HG03342 (cell line): ENCODE data around the gene CACHD1.
"Not testable (repeated sequence)": the region's sequence is repeated elsewhere in the genome, so short reads cannot be mapped to it uniquely, and the experiment has no call there.

Experiments used
- ATAC-seq: cut with Tn5 transposase; IDR thresholded peaks from one replicate; pipeline ENCODE4 v1.9.1; 2021; ENCODE audit warnings: mild to moderate bottlenecking, moderate library complexity; ENCODE audit not compliant: unreplicated experiment

CACHD1 gene

DNA sequence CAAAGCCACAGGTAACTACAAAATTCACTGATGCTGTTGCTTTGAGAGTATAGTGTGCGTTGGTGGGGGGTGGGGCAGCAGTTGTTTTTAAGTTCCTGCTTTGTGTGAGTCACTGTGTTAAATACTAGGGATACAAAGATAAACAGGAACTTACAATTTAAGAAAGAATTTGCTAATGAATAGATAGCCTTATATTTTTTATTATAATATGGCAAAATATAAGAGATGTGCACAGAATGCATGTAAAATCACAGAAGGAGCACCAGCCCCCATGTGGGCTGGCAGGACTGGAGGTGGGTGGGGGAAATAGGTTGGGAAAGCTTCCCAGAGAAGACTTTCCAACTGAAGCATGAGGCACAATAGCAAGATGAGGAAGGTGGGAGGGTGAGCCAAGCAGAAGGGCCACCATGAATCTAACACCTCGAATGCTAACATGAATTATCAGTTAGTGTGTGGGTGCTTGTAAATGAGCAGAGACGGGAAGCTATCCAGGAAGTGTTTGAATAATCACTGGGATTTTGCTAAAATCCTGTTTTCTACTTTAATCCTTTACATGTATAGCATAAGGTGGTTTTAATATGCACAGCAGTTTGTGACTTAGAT lies 217.9 kb downstream of the CACHD1 start:
- ATAC-seq = no peak

DNA sequence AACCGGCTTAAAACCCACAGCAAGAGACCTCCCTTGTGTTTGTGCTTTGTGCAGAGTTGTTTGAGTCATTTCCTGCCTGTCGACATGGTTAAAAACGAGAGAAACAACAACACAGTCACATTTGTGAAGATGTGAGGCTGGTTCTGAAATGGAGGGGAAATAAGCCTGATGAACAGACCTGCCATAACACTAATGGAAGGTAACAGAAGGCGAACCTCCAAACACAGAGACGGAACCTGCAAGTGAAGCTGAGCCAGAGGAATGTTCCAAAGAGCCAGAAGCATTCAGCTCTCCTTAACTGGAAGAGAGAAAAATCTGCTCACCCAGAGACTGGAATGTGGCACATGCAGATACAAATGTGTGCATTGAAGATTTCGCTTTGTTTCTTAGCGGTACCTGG lies 221.7 kb downstream of the CACHD1 start:
- no peak for ATAC-seq

DNA sequence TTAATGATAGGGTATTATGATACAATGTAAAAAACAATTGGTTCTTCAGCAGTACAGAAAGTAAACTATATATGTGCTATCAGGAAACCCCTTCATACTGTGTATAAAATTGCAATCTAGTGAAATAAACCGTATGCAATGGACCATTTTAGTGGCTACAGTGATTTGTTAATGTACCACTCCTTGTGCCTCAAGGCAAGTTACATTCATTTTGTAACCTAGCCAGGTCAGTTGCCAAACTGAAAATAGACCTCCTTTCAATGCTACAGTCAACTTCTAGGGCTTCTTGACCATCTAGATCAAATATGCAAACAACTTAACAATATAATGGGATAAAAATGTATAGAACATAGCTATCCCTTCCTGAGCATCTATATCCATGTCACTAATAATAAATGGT lies 223.0 kb downstream of the CACHD1 start:
- ATAC-seq = no peak

DNA sequence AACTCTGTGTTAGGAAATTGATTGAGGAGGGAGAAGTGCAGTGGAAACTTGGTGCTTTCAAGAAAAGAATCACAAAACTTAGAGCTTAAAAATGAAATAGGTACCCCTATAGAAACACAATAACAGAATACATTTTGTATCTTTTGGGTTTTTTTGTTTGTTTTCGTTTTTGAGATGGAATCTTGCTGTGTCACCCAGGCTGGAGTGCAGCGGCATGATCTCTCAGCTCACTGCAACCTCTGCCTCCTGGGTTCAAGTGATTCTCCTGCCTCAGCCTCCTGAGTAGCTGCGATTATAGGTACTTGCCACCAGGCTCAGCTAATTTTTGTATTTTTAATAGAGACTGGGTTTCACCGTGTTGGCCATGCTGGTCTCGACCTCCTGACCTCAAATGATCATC lies 223.5 kb downstream of the CACHD1 start:
- ATAC-seq = no peak

DNA sequence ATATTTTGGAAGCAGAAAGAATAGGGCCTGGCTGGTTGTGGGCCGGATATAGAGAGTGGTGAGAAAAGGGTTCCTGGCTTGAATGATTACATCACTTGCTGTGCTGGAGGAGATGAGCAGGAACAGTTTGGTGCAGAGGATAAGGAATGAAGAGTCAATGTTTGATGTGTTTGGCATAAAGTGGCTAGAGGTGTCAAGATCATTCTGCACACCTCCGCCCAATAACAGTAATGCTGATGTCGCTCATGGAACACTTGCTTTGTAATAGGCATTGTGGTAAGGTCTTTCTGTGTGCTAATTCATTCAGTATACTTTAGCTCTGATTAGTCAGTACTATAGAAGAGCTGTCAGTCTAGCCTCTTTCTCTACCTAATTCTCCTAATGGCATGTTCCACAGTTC lies 226.9 kb downstream of the CACHD1 start:
- ATAC-seq = no peak

DNA sequence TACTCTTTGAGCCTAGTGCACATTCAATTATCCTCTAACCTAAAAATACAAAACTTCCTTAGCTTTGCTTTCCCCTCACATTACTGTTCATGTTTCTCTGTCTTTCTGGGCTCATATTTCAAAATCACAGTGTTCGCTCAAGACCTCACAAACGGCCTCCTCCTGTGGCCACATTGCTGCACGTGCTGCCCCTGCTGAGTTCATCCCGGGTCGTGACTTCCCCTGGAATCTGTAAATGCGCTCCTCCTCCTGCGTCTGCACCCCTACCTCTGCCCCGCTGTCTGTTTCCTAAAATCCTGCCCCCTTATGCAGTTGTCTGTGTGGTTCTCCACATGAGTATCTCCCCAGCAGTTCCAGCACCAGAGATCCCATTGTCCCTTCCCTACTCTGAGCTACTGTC lies 229.4 kb downstream of the CACHD1 start:
- no peak for ATAC-seq

DNA sequence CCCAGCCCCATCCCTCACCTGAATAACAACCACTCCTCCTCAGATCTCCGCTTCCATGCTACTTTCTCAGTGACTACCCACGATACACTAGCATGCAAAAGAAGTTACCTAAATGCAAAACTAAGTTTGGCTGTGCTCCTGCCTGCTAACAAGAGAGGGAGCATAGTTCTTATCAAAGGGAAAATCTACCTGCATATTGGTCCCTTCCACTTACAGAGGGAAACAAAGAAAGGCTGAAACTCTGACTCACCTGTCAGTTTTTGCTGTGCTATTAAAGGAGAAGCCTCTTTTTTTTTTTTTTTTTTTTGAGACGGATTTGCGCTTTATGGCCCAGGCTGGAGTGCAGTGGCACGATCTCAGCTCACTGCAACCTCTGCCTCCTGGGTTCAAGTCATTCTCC lies 231.1 kb downstream of the CACHD1 start:
- no peak for ATAC-seq

DNA sequence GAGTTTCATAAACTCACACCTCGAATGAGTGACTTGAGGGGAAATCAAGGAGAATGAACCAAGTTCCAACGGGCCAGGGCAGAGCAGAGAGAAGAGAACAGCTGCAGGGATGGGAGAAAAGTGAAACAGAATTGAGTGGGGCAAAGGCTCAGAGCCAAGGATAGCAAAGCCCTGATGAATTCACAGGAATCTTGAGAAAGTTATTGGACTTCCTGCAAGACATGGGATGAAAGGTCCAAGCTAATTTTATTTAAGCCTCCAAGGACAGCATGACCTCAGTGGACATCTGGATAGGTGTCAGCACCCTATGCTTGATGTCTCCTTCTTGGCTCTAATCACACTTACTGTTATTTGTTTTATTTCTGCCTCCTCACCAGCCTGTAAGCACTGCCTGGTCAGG lies 232.0 kb downstream of the CACHD1 start:
- no peak for ATAC-seq

DNA sequence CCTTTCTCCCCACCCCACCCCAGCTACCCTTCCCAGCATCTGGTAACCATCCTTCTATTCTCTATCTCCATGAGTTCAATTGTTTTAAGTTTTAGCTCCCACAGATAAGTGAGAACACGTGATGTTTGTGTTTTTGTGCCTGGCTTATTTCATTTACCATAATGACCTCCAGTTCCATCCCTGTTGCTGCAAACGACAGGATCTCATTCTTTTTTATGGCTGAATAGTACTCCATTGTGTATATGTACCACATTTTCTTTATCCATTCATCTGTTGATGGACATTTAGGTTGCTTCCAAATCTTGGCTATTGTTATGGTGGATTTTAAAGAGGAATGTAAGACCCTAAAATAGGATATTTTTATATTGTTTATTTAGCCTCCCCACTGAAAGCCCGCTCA lies 232.7 kb downstream of the CACHD1 start:
- not testable (repeated sequence) for ATAC-seq

DNA sequence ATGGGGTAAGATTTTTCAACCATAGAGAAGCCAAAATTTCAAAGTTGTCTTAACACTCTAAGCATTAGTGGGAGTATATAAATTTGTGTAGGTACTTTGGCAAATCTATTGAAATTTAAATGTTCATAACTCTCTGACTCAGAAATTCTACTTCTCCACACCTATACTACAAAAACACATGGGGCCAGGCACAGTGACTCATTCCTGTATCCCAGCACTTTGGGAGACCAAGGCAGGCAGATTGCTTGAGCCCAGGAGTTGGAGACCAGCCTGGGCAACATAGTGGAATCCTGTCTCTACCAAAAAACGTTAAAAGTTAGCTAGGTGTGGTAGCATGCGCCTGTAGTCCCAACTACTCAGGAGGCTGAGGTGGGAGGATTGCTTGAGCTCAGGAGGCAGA lies 233.7 kb downstream of the CACHD1 start:
- no peak for ATAC-seq

DNA sequence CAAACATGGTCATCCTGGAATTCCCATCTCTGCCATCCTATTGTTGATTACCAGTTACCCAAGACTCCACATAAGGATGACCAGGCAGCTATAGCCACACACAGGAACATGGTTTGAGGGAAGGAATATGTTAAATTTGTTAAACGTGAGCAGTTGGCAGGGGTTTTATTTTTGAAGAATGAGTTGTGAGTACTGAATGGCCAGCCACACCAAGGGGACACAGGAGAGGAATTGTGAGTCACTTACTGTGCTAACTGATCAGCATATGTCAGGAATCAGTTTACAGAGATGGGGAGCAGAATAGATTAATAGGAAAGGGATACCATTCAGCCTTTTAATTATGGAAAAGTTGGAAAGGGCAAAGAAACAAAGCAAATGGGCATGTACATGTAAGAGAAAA lies 235.7 kb downstream of the CACHD1 start:
- no peak for ATAC-seq

DNA sequence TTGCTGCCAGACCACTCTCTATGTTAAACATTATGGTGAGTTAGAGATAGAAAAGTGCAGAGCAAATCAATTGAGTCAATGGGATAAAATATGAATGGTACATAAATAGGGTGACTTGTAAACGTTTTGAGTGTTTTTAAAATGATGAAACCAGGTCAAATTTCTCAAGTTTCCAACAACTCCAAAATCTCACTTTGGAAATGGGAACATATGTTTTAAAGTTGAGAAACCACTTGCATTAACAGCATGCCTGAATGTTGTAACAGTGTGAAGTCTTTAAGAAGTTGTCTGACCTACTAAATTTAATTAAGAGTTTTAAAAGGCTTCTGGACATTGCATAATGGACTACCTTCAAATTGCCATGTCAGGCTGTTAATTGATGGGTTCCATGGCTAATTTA lies 241.3 kb downstream of the CACHD1 start:
- no peak for ATAC-seq

DNA sequence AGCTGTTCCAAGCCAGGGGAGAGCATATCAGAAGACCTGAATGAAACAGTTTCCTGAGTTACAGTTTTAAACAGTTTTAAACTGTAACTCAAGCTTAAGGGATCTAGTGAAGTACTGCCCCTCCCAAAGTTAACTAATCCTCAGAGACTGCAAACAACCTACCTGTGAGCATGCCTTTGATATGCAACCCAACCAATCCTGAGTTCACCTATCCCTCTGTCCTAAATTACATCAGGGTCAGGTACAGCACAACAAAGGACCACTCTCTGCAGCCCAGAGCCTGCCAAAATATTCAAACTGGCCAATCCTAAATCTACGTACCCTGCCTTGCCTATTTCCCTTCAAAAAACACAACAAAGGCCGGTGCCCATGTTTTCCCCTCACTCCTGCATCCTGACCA lies 242.1 kb downstream of the CACHD1 start:
- no peak for ATAC-seq

DNA sequence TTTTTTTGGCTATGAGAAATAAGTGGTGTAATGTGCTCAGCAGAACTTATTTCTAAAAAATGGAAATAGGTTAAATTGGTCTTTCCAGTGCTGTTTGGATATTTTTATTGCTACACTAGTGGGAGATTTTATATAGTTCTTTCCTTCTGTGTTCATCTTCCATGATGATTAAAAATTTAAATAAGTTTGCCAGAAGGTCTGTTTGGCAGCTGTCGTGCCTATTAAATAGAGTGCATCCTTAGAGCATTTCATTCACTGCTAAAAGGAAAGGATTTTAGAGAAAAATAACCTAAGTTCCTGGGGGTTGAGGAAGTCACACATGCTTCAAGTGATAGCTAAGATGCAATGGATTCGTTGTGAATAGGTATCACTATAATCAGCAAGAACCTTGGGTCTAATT lies 245.3 kb downstream of the CACHD1 start:
- no peak for ATAC-seq

DNA sequence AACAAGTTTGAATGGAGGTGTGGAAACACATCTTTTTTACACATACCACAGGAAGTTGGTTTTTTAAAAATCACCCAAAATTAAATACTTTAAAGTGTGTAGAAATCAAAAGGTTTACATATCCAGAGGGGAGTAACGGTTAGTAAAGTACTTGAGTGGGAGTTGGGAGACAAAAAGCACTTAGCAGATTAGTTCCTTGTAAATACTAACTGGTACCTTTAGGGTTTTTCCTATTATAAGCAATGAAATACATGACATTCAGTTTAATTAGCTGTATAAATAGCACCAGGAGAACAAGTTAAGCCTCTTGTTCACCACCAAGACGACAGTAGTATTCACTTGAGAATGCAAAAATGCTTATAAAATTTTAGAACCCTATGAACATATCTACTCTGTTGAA lies 251.2 kb downstream of the CACHD1 start:
- ATAC-seq = no peak

DNA sequence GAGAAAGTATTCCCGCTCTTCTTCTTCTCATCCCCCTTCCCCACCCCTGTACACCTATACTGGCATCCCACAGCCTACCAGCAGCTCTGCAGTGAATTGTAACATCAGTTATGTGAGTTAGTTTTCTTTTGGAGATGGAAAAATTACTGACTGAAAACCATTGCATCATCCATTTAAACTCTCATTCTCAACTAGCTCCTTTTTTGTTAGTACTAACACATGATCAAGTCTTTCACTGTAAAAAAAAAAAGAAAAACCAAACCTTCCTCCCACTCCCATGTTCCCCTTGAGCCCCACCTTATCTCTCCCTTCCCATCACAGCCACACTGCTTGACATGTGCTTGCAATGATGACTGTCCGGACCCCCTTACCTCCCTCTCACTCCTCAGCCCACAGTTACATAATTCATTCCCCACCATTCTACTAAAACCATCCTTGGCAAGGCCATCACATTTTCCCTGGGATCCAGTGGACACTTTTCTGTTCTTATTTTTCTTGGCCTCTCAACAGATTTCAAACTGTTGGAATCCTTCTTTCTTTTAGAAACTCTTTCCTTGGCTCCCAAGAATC lies 251.7 kb downstream of the CACHD1 start:
- no peak for ATAC-seq

DNA sequence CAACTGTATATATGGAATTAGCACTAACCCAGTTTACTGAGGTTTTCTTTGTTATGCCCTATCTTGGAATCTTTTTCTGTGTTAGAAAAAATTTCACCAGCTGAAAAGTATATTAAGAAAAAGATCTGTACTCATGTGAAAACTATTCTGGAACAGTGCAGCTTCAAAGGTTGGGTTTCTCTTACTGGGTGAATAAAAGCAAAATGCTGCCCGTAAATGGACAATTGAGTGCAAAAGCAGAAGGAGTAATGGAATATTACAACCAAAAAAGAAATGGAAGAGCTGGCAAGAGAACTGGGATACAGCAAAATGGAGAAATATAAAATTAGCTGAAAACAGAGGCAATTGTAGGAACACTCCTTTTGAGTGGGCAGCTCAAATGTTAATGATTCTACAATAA lies 257.9 kb downstream of the CACHD1 start:
- ATAC-seq = no peak

DNA sequence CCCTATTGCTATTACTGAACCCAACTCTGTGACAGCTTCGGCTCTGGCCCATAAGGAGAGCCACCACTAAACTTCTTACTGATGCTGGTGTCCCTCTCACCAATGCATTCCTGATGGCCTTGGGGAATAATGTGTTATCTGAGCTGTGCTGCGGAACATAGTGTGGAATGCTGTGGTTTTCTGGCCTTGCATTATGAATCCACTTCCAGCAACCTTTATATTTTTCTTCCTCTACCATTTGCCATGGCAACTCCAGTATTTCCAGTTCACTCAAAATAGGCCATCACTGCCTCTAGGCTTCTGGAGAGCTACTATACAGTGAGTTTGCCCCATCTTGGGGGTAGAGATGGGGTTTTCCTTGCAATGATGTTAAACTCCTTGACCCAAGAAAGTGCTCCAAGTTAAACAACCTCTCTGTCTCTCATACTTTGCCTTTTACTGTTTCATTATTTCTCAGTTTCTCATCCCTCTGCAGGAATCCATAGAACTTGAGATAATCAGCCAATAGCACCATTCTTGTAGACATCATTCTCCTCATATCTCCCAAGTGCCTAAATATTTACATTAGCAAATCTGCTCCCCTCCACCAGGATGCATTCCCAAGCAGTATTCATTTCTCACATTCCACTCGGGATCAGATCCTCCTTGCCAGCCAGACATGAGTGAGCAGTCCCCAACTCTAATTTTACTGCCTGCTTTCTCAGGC lies 263.8 kb downstream of the CACHD1 start:
- ATAC-seq = no peak

DNA sequence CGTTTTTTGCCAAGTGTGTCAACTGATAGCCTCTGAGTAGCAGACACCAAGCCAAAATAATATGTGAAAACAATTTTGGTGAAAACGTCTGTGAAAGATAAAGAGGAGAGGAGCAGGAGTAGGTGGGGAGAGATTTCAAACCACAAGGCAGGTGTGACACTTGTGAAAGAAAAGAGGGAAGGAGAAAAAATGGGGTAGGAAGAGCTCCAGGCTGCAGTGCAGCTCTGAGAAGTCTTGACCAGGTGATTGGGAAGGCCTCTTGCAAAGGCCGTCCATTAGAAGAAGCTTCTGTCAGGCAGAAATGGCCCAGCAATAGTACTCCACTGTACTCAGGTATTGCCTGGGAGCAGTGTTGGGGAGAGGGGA lies 264.3 kb downstream of the CACHD1 start:
- no peak for ATAC-seq

DNA sequence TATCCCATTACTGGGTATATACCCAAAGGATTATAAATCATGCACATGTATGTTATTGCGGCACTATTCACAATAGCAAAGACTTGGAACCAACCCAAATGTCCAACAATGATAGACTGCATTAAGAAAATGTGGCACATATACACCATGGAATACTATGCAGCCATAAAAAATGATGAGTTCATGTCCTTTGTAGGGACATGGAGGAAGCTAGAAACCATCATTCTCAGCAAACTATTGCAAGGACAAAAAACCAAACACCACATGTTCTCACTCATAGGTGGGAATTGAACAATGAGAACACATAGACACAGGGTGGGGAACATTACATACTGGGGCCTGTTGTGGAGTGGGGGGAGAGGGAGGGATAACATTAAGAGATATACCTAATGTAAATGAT lies 270.8 kb downstream of the CACHD1 start:
- ATAC-seq = not testable (repeated sequence)
